ENCODE results near the gene SNX25. TPM values are rescaled to one million over a fixed set of nuclear protein-coding genes. Genes with fewer than 3 reads are reported as not detected.

SNX25 gene
- total RNA-seq, 2 experiments from 2014 or later: 12.4 to 14.3 TPM

- no peaks in the 10 kb centered on the region for H3K9me3 Mint-ChIP-seq
- H3K4me1 Mint-ChIP-seq: peaks cover 2% of the 10 kb centered on the region
- DNase-seq: no peak
- H3K36me3 Mint-ChIP-seq: peaks cover 10% of the 10 kb centered on the region
- no peak overlapping the region for H3K4me3 Mint-ChIP-seq
- no peak overlapping the region for H3K27ac Mint-ChIP-seq
- H3K27me3 Mint-ChIP-seq: no peaks in the 10 kb centered on the region
These were observed 203.0 kb downstream of the SNX25 start for GRCh38 chr4:185412412-185412811.

Other genes starting within 250 kb of the SNX25 start
- gene HELT, start 191.1 kb upstream of the SNX25 start, total RNA-seq: not detected
- 1 to 10 TPM; 7.6 to 7.8 TPM for gene SLC25A4, start 66.3 kb upstream of the SNX25 start, total RNA-seq
- gene CFAP97, start 5.6 kb upstream of the SNX25 start, total RNA-seq: 10 to 100 TPM; 49.2 to 49.3 TPM
- gene LRP2BP, start 186.3 kb downstream of the SNX25 start, total RNA-seq: under 1 TPM; 0.41 to 0.44 TPM
- 10 to 100 TPM; 12.5 to 14.1 TPM for gene ANKRD37, start 187.2 kb downstream of the SNX25 start, total RNA-seq
- 10 to 100 TPM; 25.6 to 27.2 TPM for gene UFSP2, start 216.4 kb downstream of the SNX25 start, total RNA-seq

Data from activated naive CD8-positive, alpha-beta T cell treated with anti-CD3 and anti-CD28 coated beads for 36 hours (primary cell).